Gastrocnemius medialis (tissue), 4 donors: ENCODE measurements around the gene MCM3AP.

ENCODE experiments used
- POLR2A ChIP-seq, 2 donors: fragments of 450-650 bp; IDR thresholded peaks; one replicate each; pipeline ENCODE4 v1.6.1; 2017; ENCODE audit warnings: antibody characterized with exemption in 2 of 2, mild to moderate bottlenecking in 2 of 2, moderate library complexity in 2 of 2
- TF ChIP-seq, protein P1 (sequence below), 5 experiments: fragments of 450-650 bp in 3 of 5; fragments of 200-600 bp in 2 of 5; sonication (generic) in 2 of 5; IDR thresholded peaks in 4 of 5; conservative IDR thresholded peaks in 1 of 5; 1 replicate in 4 of 5; 2 replicates in 1 of 5; pipeline ENCODE4 v1.5.1; 2016 to 2019; ENCODE audit warnings: antibody characterized with exemption in 5 of 5, mild to moderate bottlenecking in 3 of 5, moderate library complexity in 3 of 5

- TF ChIP-seq, protein P1, sequence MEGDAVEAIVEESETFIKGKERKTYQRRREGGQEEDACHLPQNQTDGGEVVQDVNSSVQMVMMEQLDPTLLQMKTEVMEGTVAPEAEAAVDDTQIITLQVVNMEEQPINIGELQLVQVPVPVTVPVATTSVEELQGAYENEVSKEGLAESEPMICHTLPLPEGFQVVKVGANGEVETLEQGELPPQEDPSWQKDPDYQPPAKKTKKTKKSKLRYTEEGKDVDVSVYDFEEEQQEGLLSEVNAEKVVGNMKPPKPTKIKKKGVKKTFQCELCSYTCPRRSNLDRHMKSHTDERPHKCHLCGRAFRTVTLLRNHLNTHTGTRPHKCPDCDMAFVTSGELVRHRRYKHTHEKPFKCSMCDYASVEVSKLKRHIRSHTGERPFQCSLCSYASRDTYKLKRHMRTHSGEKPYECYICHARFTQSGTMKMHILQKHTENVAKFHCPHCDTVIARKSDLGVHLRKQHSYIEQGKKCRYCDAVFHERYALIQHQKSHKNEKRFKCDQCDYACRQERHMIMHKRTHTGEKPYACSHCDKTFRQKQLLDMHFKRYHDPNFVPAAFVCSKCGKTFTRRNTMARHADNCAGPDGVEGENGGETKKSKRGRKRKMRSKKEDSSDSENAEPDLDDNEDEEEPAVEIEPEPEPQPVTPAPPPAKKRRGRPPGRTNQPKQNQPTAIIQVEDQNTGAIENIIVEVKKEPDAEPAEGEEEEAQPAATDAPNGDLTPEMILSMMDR (IDR thresholded peaks at IDR 0.05 in 4 of 5, conservative IDR thresholded peaks at IDR 0.05 in 1 of 5), result no peak
- TF ChIP-seq POLR2A (IDR thresholded peaks at IDR 0.05), result no peak
Observed at GRCh38 chr21:46215436-46216131, 69.8 kb downstream of the MCM3AP start.
